WTC11 (cell line): ENCODE measurements around the gene TBC1D17.

Experiments
- AR ChIP-seq: fragments of 250-450 bp; sonication (Bioruptor Pico); IDR thresholded peaks from 2 replicates; pipeline ENCODE4 v1.9.0; 2021; ENCODE audit warnings: mild to moderate bottlenecking
- CTCF ChIP-seq: fragments of 200-600 bp; IDR thresholded peaks from 2 replicates; pipeline ENCODE4 v1.8.0; 2022; ENCODE audit warnings: antibody characterized with exemption
- ESRRA ChIP-seq: sonication (generic); formaldehyde crosslinking; IDR thresholded peaks from 2 replicates; pipeline ENCODE4 v1.8.1; 2022; ENCODE audit warnings: mild to moderate bottlenecking, missing genetic modification reagents, borderline replicate concordance
- ETV6 ChIP-seq: sonication (generic); formaldehyde crosslinking; IDR thresholded peaks from 2 replicates; pipeline ENCODE4 v1.8.1; 2022; ENCODE audit warnings: mild to moderate bottlenecking, missing genetic modification reagents
- GABPB1 ChIP-seq: sonication (generic); formaldehyde crosslinking; IDR thresholded peaks from 2 replicates; pipeline ENCODE4 v1.8.1; 2023; ENCODE audit warnings: mild to moderate bottlenecking, missing genetic modification reagents
- IRF1 ChIP-seq: sonication (generic); formaldehyde crosslinking; IDR thresholded peaks from 2 replicates; pipeline ENCODE4 v1.8.0; 2023; ENCODE audit warnings: missing genetic modification reagents
- PRDM15 ChIP-seq: sonication (generic); formaldehyde crosslinking; IDR thresholded peaks from 2 replicates; pipeline ENCODE4 v1.8.0; 2022; ENCODE audit warnings: missing genetic modification reagents
- RELA ChIP-seq: sonication (generic); formaldehyde crosslinking; IDR thresholded peaks from 2 replicates; pipeline ENCODE4 v1.8.1; 2022; ENCODE audit warnings: missing genetic modification reagents, mild to moderate bottlenecking, borderline replicate concordance
- TEAD4 ChIP-seq: sonication (generic); formaldehyde crosslinking; IDR thresholded peaks from 2 replicates; pipeline ENCODE4 v1.8.0; 2022; ENCODE audit warnings: mild to moderate bottlenecking, missing genetic modification reagents
- ZNF138 ChIP-seq: sonication (generic); formaldehyde crosslinking; conservative IDR thresholded peaks from 2 replicates; pipeline ENCODE4 v1.8.1; 2022; ENCODE audit warnings: mild to moderate bottlenecking, moderate library complexity, missing genetic modification reagents

DNA sequence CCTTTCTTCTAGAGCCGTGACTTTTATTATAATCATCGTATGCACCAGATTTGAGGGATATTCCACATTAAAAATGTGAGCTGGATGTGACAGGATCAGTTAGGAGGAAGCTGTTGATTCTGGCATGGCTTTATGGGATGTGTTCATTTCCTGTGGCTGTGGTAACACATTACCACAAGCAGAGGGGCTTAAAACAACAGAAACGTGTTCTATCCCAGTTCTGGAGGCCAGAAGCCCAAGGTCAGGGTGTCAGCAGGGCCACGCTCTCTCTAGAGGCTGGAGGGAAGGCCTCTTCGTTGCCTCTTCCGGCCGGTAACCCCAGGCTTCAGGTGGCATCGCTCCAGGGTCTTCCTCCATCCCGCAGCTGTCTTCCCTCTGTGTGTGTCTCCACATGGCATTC, 44.9 kb upstream of the TBC1D17 start:
- TF ChIP-seq GABPB1 (CRISPR knock-in tag): no peak
- no peak for TF ChIP-seq PRDM15 (CRISPR knock-in tag)
- TF ChIP-seq ZNF138 (CRISPR knock-in tag): no peak
- TF ChIP-seq TEAD4: no peak
- TF ChIP-seq AR (CRISPR knock-in tag): no peak
- no peak for TF ChIP-seq RELA (CRISPR knock-in tag)
- TF ChIP-seq CTCF: no peak
- no peak for TF ChIP-seq ESRRA
- TF ChIP-seq ETV6: no peak
- TF ChIP-seq IRF1 (CRISPR knock-in tag): no peak
